ENCODE results near the gene SMURF2.

GRCh38 chr17:64596988-64597387 is 65.1 kb downstream of the SMURF2 start:
- no peak for TF ChIP-seq CTCF (conservative IDR thresholded peaks at IDR 0.05; ENCODE audit: low read depth, low read length)
- TF ChIP-seq EZH2 (IDR thresholded peaks at IDR 0.05; ENCODE audit: low read length, unreplicated experiment): no peak
